ENCODE data around the gene TIGD1.
A peak's percentile ranks its signal among the peaks of the same experiment; 100 is the strongest.
"Not testable (repeated sequence)": the region's sequence is repeated elsewhere in the genome, so short reads cannot be mapped to it uniquely, and the experiment has no call there.

The TIGD1 gene

DNA sequence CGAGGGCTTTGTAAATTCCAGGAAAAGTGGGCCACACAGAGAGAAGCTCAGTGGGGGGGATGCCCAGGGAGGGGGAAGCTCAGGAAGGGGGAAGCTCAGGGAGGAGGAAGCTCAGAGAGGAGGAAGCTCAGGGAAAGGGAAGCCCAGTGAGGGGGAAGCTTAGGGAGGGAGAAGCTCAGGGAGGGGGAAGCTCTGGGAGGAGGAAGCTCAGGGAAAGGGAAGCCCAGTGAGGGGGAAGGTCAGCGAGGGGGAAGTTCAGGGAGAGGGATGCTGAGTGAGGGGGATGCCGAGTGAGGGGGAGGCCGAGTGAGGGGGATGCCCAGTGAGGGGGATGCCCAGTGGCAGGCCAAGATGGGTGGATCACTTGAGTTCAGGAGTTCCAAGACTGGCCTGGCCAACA is 11.7 kb downstream of the TIGD1 start:
- no peak for DNase-seq

GRCh38 chr2:232537499-232537898 is 12.9 kb downstream of the TIGD1 start:
- DNase-seq = no peak

- peak; percentile 11 to 26 for DNase-seq
These were observed 13.3 kb downstream of the TIGD1 start for GRCh38 chr2:232537079-232537478.

- DNase-seq = no peak
These were observed 14.4 kb downstream of the TIGD1 start for GRCh38 chr2:232535761-232536530.

- DNase-seq = no peak
These were observed 15.3 kb downstream of the TIGD1 start for GRCh38 chr2:232534940-232535651.

DNA sequence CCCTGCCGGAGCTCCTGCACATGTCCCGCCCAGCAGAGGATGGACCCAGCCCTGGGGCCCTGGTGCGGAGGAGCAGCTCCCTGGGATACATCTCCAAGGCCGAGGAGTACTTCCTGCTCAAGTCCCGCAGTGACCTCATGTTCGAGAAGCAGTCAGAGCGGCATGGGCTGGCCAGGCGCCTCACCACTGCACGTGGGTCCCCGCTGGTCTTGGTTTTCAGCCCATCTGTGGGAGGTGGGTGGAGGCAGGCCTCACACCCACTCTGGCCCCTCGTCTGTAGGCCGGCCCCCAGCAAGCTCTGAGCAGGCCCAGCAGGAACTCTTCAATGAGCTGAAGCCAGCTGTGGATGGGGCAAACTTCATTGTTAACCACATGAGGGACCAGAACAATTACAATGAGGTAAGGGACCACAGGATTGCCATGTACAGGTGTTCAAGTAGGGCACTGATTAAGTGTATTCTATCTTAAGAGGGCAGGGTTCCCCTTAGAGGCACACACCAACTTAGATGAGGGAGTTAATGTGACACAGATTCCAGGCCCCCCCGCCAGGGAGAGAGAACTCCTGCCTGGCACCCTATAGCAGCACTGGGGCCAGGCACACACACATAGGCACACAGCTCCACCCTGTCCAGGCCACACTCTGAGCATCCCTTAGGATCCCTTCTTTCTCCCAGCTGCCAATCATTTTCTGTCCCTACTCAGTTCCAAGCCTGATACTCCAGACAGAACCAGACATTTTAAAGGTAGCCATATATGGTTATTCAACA is 16.2 kb downstream of the TIGD1 start:
- no peak for DNase-seq

GRCh38 chr2:232532821-232533220 is 17.5 kb downstream of the TIGD1 start:
- DNase-seq = not testable (repeated sequence)

- DNase-seq = no peak
These were observed 17.9 kb downstream of the TIGD1 start for GRCh38 chr2:232532419-232532818.

- no peak for DNase-seq
These were observed 19.6 kb downstream of the TIGD1 start for GRCh38 chr2:232530626-232531260.

DNA sequence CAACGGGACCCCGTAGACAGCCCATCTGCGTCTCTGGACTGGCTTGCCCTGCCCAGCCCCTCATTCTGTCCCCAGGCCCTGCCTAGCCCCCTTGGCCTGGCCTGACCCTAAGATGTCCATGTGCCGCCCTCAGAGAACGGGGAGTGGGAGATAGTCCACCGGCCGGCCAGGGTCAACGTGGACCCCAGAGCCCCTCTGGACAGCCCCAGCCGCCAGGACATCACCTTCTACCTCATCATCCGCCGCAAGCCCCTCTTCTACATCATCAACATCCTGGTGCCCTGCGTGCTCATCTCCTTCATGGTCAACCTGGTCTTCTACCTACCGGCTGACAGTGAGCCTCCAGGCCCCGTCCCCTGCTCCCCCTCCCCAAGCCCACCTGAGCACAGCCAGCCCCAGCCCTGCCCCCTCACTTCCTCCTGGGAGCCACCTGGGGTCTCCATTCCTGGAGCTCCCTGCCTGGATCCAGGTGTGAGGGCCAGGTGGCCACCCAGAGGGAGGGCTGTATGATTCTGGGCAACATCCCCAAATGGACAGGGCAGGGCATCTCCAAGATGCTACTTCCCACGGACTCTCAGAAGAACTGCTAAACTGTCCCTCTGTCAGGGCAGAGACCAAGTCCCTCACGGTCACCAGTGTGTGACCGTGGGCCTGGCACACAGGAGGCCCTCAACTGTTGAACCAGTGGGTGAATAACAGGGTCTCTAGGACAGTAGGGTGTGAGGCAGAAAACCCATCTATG is 20.4 kb downstream of the TIGD1 start:
- no peak for DNase-seq

- no peak for DNase-seq
These were observed 21.5 kb downstream of the TIGD1 start for GRCh38 chr2:232528746-232529460.

DNA sequence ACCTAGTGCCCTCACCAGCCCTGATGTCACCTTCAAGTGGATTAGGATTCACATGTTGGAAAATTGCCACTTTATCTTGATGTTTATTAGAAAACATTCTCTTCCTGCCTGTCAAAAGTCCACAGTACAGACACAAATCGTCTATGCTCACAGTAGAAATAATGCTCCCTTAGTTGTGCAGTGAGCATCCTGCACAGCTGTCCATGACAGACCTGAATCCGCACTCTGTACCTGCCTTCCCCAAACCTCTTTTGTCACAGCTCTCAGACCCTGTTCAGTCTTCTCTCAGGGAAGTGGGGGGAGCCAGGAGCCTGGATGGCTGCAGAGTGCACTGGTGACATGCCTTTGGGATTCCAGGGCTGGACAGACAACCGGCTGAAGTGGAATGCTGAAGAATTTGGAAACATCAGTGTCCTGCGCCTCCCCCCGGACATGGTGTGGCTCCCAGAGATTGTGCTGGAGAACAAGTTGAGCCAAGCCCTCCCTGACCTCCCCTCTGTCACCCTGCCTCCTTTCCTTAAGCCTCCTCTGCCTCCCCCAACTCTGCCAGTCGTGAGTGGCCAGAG is 22.4 kb downstream of the TIGD1 start:
- no peak for DNase-seq

- DNase-seq = no peak
These were observed 23.9 kb downstream of the TIGD1 start for GRCh38 chr2:232526372-232526941.

- no peak for DNase-seq
These were observed 24.5 kb downstream of the TIGD1 start, which contains the start of gene CHRND for GRCh38 chr2:232525791-232526371. TSS of gene CHRND (plus strand) at chr2:232526160. CDS start at chr2:232526216, 56 bp downstream.

DNA sequence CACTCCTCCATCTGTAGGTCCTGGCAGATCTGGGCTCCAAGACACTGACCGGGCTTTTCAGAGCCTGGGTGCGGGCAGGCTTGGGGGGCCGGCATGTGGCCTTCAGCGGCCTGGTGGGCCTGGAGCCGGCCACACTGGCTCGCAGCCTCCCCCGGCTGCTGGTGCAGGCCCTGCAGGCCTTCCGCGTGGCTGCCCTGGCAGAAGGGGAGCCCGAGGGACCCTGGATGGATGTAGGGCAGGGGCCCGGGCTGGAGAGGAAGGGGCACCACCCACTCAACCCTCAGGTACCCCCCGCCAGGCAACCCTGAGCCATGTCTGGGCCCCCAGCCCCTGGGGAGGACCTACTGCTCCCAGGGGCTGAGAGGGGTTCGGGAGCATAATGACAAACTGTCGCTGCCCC is 25.2 kb downstream of the TIGD1 start:
- DNase-seq = no peak

DNA sequence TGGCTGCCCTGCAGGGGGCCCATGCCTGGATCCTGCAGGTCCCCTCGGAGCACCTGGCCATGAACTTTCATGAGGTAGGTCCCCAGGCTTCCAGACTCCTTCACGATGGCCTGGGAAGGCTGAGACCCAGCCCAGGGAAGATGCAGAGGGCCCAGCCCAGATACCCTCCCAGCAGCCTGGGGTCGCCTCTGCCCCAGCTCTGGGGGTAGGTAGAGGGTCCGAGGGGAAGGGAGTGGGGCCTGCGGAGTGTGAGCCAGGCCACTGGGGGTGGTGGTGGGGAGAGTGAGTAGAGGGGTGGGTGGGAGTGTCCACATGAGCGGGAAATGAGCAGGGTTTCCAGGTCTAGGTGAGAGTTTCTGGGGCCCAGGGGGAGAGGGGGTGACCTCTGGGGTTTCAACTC is 25.6 kb downstream of the TIGD1 start:
- no peak for DNase-seq

DNA sequence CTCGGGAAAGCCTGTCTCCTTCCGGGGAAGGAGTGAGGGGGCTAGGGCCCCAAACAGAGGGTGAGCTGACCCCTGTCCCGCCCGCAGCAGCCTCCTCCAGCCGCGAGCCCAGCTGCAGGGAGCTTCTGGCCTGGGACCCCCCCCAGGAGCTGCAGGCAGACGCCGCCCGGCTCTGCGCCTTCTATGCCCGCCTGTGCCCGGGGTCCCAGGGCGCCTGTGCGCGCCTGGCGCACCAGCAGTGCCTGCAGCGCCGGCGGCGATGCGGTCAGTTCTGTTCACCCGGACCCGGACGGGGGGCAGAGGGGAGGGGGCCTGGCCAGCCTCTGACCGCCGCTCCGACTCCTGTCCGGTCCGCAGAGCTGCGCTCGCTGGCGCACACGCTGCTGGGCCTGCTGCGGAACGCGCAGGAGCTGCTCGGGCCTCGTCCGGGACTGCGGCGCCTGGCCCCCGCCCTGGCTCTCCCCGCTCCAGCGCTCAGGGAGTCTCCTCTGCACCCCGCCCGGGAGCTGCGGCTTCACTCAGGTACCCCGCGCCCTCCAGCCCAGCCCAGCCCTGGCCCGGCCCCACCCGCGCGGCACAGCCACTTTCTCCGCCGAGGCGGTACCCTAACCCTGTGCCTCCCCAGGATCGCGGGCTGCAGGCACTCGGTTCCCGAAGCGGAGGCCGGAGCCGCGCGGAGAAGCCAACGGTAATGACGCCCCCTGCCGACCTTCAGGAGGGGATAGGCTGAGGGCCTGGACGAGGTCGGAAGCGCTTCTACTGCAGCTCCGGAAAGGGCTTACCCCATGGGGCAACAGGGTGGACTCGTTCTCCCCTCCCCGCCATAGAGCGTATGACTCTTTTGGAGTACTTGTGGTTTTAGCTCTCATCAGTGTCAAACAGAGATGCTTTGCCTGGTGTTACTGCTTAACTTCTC is 26.4 kb downstream of the TIGD1 start:
- DNase-seq = peak in 1 of 2 experiments; percentile 9

DNA sequence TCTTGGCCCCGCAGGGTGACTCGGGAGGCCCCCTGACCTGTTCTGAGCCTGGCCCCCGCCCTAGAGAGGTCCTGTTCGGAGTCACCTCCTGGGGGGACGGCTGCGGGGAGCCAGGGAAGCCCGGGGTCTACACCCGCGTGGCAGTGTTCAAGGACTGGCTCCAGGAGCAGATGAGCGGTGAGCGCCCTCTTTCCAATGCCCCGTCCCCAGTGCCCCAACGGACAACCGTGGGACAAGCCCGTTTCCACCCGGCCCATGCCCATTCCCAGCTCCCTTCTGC is 27.0 kb downstream of the TIGD1 start:
- no peak for DNase-seq

DNA sequence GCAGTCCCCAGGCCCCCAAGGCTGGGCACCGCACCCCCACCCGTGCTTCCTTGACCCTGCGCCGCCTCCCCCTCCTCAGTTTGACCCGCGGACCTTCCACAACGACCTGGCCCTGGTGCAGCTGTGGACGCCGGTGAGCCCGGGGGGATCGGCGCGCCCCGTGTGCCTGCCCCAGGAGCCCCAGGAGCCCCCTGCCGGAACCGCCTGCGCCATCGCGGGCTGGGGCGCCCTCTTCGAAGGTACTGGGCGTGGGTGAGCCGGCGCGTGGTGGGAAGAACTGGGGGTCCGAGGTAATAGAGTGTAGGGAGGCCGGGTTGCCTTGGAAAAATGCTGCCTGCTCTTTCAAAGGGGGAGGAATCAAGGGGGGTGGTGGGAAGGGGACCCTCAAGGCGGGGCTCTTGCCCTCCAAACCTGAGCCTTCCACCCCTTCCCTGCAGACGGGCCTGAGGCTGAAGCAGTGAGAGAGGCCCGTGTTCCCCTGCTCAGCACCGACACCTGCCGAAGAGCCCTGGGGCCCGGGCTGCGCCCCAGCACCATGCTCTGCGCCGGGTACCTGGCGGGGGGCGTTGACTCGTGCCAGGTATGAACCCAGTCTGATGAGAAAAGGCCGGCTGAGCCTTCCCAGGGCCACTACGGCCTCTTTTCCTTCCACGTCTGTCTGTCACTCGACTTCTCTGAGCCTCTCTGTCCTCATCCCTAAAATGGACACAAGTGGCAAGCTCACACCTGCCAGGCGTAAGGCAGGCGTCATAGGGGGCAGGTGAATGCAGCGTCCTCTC is 27.5 kb downstream of the TIGD1 start:
- DNase-seq = no peak
